OCI-LY3 (cell line): Measurements from ENCODE around the gene CACNA2D3.

Source experiments
- CTCF ChIP-seq: fragments of 200-600, 300-600 bp; sonication (generic); IDR thresholded peaks from 2 replicates; pipeline ENCODE4 v1.5.1; 2014; ENCODE audit warnings: antibody characterized with exemption, low read length, low read depth
- EZH2phosphoT487 ChIP-seq: fragments of 200-600 bp; shearing (Covaris generic); IDR thresholded peaks from 2 replicates; pipeline ENCODE4 v1.6.1; 2018; ENCODE audit warnings: antibody characterized with exemption, mixed run types, low read depth

- no peak for TF ChIP-seq CTCF
- no peak for TF ChIP-seq EZH2phosphoT487
Observed at GRCh38 chr3:54622678-54623077, 500.3 kb downstream of the CACNA2D3 start.
